ENCODE results near the gene CTLA4.

The CTLA4 gene

DNA sequence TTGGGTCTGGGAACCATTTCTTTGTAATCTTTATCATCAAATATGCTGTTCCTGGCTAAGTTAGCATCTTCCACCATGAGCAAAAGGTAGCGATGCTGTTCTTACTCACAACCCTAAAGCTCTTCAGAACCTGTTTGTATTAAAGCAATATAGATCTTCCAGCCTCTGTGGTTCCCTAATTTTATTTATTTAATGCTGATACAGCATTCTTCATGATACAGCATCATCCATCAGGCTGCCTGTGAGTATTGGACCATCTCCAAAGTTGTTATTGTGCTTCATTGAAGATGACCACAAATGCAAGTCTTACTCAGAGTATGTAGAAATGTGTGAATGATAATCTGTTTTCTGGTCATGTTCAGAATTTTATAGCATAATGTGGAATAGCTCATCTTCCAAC is 40.9 kb upstream of the CTLA4 start:
- no peaks in the 10 kb centered on the region for H3K27me3 ChIP-seq (ENCODE audit: insufficient read depth, low read depth)
- TF ChIP-seq, protein P1, sequence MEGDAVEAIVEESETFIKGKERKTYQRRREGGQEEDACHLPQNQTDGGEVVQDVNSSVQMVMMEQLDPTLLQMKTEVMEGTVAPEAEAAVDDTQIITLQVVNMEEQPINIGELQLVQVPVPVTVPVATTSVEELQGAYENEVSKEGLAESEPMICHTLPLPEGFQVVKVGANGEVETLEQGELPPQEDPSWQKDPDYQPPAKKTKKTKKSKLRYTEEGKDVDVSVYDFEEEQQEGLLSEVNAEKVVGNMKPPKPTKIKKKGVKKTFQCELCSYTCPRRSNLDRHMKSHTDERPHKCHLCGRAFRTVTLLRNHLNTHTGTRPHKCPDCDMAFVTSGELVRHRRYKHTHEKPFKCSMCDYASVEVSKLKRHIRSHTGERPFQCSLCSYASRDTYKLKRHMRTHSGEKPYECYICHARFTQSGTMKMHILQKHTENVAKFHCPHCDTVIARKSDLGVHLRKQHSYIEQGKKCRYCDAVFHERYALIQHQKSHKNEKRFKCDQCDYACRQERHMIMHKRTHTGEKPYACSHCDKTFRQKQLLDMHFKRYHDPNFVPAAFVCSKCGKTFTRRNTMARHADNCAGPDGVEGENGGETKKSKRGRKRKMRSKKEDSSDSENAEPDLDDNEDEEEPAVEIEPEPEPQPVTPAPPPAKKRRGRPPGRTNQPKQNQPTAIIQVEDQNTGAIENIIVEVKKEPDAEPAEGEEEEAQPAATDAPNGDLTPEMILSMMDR (conservative IDR thresholded peaks at IDR 0.05; ENCODE audit: low read depth, low read length), result no peak
- H3K79me2 ChIP-seq (ENCODE audit: insufficient read depth, low read depth), result no peaks in the 10 kb centered on the region
- no peaks in the 10 kb centered on the region for H3K4me1 ChIP-seq (ENCODE audit: low read depth, poor library complexity, severe bottlenecking)
- no peak overlapping the region for H3K9ac ChIP-seq
- H3K4me3 ChIP-seq (IDR thresholded peaks at IDR 0.05; ENCODE audit: insufficient read depth, low read depth, low read length), result no peak overlapping the region
- no peak overlapping the region for H3K4me2 ChIP-seq
- no peak overlapping the region for H3K27ac ChIP-seq
- H3K36me3 ChIP-seq (ENCODE audit: insufficient read depth), result no peaks in the 10 kb centered on the region
- no peak overlapping the region for H2AFZ ChIP-seq (ENCODE audit: low read depth)
- H4K20me1 ChIP-seq (ENCODE audit: insufficient read depth), result no peaks in the 10 kb centered on the region

DNA sequence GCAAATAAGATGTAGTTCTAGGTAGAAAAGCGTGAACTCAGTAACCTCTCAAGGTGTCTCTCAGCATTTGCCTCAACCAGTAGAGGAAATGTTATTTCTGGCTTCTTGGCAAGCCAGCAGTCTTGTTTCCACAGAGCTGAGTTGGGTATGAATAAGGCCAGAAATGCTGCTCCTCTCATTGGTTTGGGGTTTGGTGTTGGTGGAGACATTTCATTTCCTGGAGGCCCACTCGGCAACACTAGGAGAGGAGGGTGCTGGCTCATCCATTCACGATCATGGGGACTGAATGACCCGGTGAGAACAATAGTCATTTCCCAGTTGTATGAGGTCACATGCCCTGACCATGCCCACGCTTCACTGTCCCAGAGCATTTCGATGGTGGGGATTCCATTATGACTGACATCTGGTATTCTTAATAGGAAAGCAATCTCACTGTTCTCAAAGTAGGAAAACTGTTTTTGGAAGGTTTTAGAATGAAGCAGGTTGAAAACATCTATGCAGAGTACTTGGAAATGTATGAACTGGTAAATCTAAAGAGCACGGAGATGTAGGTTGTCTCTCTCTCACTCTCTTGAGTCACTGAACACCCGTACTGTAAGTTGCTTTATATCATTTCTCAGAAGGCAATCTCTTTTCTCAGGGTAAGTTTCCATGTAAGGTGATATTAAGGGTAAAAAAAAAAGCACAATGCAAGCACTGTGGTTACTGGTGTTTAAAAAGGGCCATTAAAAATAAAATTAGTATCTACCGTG is 37.1 kb upstream of the CTLA4 start:
- Histone ChIP-seq H3K27ac (no peak overlapping the region), H3K4me1 (ENCODE audit: low read depth, poor library complexity, severe bottlenecking) (no peaks in the 10 kb centered on the region), H4K20me1 (ENCODE audit: insufficient read depth) (no peaks in the 10 kb centered on the region), H3K4me2 (no peak overlapping the region), H3K9ac (no peak overlapping the region), H3K36me3 (ENCODE audit: insufficient read depth) (no peaks in the 10 kb centered on the region), H3K79me2 (ENCODE audit: insufficient read depth, low read depth) (no peaks in the 10 kb centered on the region), H3K4me3 (IDR thresholded peaks at IDR 0.05; ENCODE audit: insufficient read depth, low read depth, low read length) (no peak overlapping the region), H2AFZ (ENCODE audit: low read depth) (no peak overlapping the region), H3K27me3 (ENCODE audit: insufficient read depth, low read depth) (no peaks in the 10 kb centered on the region)
- TF ChIP-seq, protein P1 (conservative IDR thresholded peaks at IDR 0.05; ENCODE audit: low read depth, low read length), result no peak

DNA sequence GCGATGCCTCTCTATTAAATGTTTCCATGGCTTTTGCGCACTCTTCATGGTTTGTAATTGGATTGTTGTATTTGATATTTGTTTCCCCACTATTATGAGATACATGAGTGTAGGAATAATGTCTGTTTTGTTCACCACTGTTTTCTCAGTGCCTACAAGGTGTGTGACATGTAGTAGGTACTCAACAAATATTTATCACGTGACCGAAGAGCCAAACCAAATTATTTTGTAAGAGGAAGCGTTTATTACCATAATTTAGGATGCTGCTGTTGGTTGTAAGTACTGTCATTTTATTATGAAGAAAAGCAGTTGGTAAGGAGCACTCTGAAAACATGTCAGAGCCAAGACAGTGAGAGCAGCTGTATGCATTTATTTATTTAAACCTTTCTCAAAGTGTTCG is 32.2 kb upstream of the CTLA4 start:
- Histone ChIP-seq H3K27me3 (ENCODE audit: insufficient read depth, low read depth) (no peaks in the 10 kb centered on the region), H3K27ac (no peak overlapping the region), H3K4me3 (IDR thresholded peaks at IDR 0.05; ENCODE audit: insufficient read depth, low read depth, low read length) (no peak overlapping the region), H3K36me3 (ENCODE audit: insufficient read depth) (no peaks in the 10 kb centered on the region), H3K79me2 (ENCODE audit: insufficient read depth, low read depth) (no peaks in the 10 kb centered on the region), H3K4me1 (ENCODE audit: low read depth, poor library complexity, severe bottlenecking) (no peaks in the 10 kb centered on the region), H2AFZ (ENCODE audit: low read depth) (no peak overlapping the region), H3K9ac (no peak overlapping the region), H4K20me1 (ENCODE audit: insufficient read depth) (no peaks in the 10 kb centered on the region), H3K4me2 (no peak overlapping the region)
- TF ChIP-seq, protein P1 (conservative IDR thresholded peaks at IDR 0.05; ENCODE audit: low read depth, low read length), result no peak

DNA sequence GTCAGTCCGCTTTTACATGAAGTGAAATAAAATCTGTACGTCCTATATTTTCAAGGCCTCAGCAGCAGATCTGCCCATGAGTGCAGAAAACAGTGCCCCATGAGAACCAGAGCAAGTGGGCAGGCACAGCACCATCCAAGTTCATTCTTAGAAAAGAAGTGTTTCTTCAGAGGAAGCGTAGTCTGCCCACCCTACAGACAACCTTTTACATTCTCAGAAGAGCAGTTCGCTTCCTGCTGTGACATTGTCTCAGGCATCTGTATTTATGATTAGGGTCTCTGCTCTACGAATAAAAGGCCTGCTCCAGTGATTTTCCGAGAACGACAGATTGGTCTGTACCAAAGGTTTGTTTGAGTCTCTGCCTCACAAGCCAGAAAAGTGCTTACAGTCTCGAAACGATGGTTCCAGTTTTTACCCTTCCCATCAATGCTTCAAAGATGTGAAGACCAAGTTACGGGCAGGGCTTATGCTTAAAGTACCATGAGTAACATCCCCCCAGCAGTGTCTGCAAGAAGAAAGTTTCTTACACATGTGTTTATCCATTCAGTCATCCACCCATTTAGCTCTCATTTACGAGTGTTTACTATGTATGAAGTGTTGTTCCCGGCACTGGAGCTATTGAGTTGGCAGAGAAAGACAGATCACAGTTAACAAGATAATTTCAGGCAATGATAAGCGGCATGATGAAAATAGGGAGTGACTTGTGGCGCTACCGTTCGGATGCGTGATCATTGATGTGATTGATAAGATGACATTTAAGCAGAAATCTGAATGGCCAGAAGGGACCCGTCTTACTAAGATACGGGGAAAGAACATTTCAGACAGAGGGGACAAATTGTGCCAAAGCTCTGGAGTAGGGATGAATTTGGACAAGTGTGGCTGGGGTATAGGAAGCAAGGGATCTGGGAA is 31.4 kb upstream of the CTLA4 start:
- Histone ChIP-seq H3K4me1 (ENCODE audit: low read depth, poor library complexity, severe bottlenecking) (no peaks in the 10 kb centered on the region), H3K79me2 (ENCODE audit: insufficient read depth, low read depth) (no peaks in the 10 kb centered on the region), H3K27ac (no peak overlapping the region), H3K36me3 (ENCODE audit: insufficient read depth) (no peaks in the 10 kb centered on the region), H4K20me1 (ENCODE audit: insufficient read depth) (no peaks in the 10 kb centered on the region), H2AFZ (ENCODE audit: low read depth) (no peak overlapping the region), H3K27me3 (ENCODE audit: insufficient read depth, low read depth) (no peaks in the 10 kb centered on the region), H3K4me2 (no peak overlapping the region), H3K4me3 (IDR thresholded peaks at IDR 0.05; ENCODE audit: insufficient read depth, low read depth, low read length) (no peak overlapping the region), H3K9ac (no peak overlapping the region)
- TF ChIP-seq, protein P1 (conservative IDR thresholded peaks at IDR 0.05; ENCODE audit: low read depth, low read length), result no peak

All from KMS-11 (cell line).